ENCODE results near the gene RAD51B.
"Not testable (repeated sequence)": the region's sequence is repeated elsewhere in the genome, so short reads cannot be mapped to it uniquely, and the experiment has no call there.

Gene RAD51B

GRCh38 chr14:68015356-68016254, 196.0 kb downstream of the RAD51B start:
- H3K36me3 ChIP-seq (ENCODE audit: control insufficient read depth in 1 of 2, insufficient read depth in 2 of 2, low read length in 2 of 2), result no peaks in the 10 kb centered on the region
- H3K4me3 ChIP-seq (ENCODE audit: low read depth in 1 of 2, low read length in 2 of 2), result no peak overlapping the region
- H3K4me1 ChIP-seq (ENCODE audit: control insufficient read depth in 1 of 2, insufficient read depth in 2 of 2, low read length in 2 of 2), result peaks cover 15 to 24% of the 10 kb centered on the region in 2 donors
- no peak overlapping the region for H3K9ac ChIP-seq (ENCODE audit: low read depth in 1 of 2, low read length in 2 of 2)
- no peaks in the 10 kb centered on the region for H3K9me3 ChIP-seq (ENCODE audit: control insufficient read depth in 1 of 2, low read length in 2 of 2)
- H3K27ac ChIP-seq (ENCODE audit: low read depth, low read length), result no peak overlapping the region
- no peaks in the 10 kb centered on the region for H3K27me3 ChIP-seq (ENCODE audit: control insufficient read depth in 1 of 2, insufficient read depth in 2 of 2, low read length in 2 of 2)

- Histone ChIP-seq H3K27ac (ENCODE audit: low read depth, low read length) (no peak overlapping the region), H3K9me3 (ENCODE audit: control insufficient read depth in 1 of 2, low read length in 2 of 2) (no peaks in the 10 kb centered on the region), H3K4me3 (ENCODE audit: low read depth in 1 of 2, low read length in 2 of 2) (no peak overlapping the region), H3K4me1 (ENCODE audit: control insufficient read depth in 1 of 2, insufficient read depth in 2 of 2, low read length in 2 of 2) (peaks cover 12 to 16% of the 10 kb centered on the region in 2 donors), H3K9ac (ENCODE audit: low read depth in 1 of 2, low read length in 2 of 2) (no peak overlapping the region), H3K27me3 (ENCODE audit: control insufficient read depth in 1 of 2, insufficient read depth in 2 of 2, low read length in 2 of 2) (no peaks in the 10 kb centered on the region), H3K36me3 (ENCODE audit: control insufficient read depth in 1 of 2, insufficient read depth in 2 of 2, low read length in 2 of 2) (no peaks in the 10 kb centered on the region)
These were observed 196.8 kb downstream of the RAD51B start for GRCh38 chr14:68016255-68016914.

- H3K4me1 ChIP-seq (ENCODE audit: control insufficient read depth in 1 of 2, insufficient read depth in 2 of 2, low read length in 2 of 2), result peaks cover 6 to 10% of the 10 kb centered on the region in 2 donors
- no peak overlapping the region for H3K9ac ChIP-seq (ENCODE audit: low read depth in 1 of 2, low read length in 2 of 2)
- H3K36me3 ChIP-seq (ENCODE audit: control insufficient read depth in 1 of 2, insufficient read depth in 2 of 2, low read length in 2 of 2), result no peaks in the 10 kb centered on the region
- H3K27me3 ChIP-seq (ENCODE audit: control insufficient read depth in 1 of 2, insufficient read depth in 2 of 2, low read length in 2 of 2), result no peaks in the 10 kb centered on the region
- no peak overlapping the region for H3K4me3 ChIP-seq (ENCODE audit: low read depth in 1 of 2, low read length in 2 of 2)
- H3K27ac ChIP-seq (ENCODE audit: low read depth, low read length), result no peak overlapping the region
- H3K9me3 ChIP-seq (ENCODE audit: control insufficient read depth in 1 of 2, low read length in 2 of 2), result no peaks in the 10 kb centered on the region
These were observed 199.0 kb downstream of the RAD51B start for GRCh38 chr14:68018598-68018997.

- H3K9me3 ChIP-seq (ENCODE audit: control insufficient read depth in 1 of 2, low read length in 2 of 2), result no peaks in the 10 kb centered on the region
- H3K9ac ChIP-seq (ENCODE audit: low read depth in 1 of 2, low read length in 2 of 2), result no peak overlapping the region
- no peak overlapping the region for H3K27ac ChIP-seq (ENCODE audit: low read depth, low read length)
- H3K27me3 ChIP-seq (ENCODE audit: control insufficient read depth in 1 of 2, insufficient read depth in 2 of 2, low read length in 2 of 2), result no peaks in the 10 kb centered on the region
- no peak overlapping the region for H3K4me3 ChIP-seq (ENCODE audit: low read depth in 1 of 2, low read length in 2 of 2)
- H3K4me1 ChIP-seq (ENCODE audit: control insufficient read depth in 1 of 2, insufficient read depth in 2 of 2, low read length in 2 of 2), result peaks cover 6 to 10% of the 10 kb centered on the region in 2 donors
- H3K36me3 ChIP-seq (ENCODE audit: control insufficient read depth in 1 of 2, insufficient read depth in 2 of 2, low read length in 2 of 2), result no peaks in the 10 kb centered on the region
These were observed 200.9 kb downstream of the RAD51B start for GRCh38 chr14:68020493-68020892.

- Histone ChIP-seq H3K9me3 (ENCODE audit: control insufficient read depth in 1 of 2, low read length in 2 of 2) (no peaks in the 10 kb centered on the region), H3K36me3 (ENCODE audit: control insufficient read depth in 1 of 2, insufficient read depth in 2 of 2, low read length in 2 of 2) (no peaks in the 10 kb centered on the region), H3K9ac (ENCODE audit: low read depth in 1 of 2, low read length in 2 of 2) (no peak overlapping the region), H3K27ac (ENCODE audit: low read depth, low read length) (no peak overlapping the region), H3K27me3 (ENCODE audit: control insufficient read depth in 1 of 2, insufficient read depth in 2 of 2, low read length in 2 of 2) (no peaks in the 10 kb centered on the region), H3K4me1 (ENCODE audit: control insufficient read depth in 1 of 2, insufficient read depth in 2 of 2, low read length in 2 of 2) (peaks cover 6 to 7% of the 10 kb centered on the region in 2 donors), H3K4me3 (ENCODE audit: low read depth in 1 of 2, low read length in 2 of 2) (no peak overlapping the region)
These were observed 201.6 kb downstream of the RAD51B start for GRCh38 chr14:68020999-68021663.

GRCh38 chr14:68027276-68027675, 207.7 kb downstream of the RAD51B start:
- H3K4me3 ChIP-seq (ENCODE audit: low read depth in 1 of 2, low read length in 2 of 2), result no peak overlapping the region
- H3K36me3 ChIP-seq (ENCODE audit: control insufficient read depth in 1 of 2, insufficient read depth in 2 of 2, low read length in 2 of 2), result no peaks in the 10 kb centered on the region
- no peak overlapping the region for H3K9ac ChIP-seq (ENCODE audit: low read depth in 1 of 2, low read length in 2 of 2)
- no peaks in the 10 kb centered on the region for H3K4me1 ChIP-seq (ENCODE audit: control insufficient read depth in 1 of 2, insufficient read depth in 2 of 2, low read length in 2 of 2)
- no peaks in the 10 kb centered on the region for H3K27me3 ChIP-seq (ENCODE audit: control insufficient read depth in 1 of 2, insufficient read depth in 2 of 2, low read length in 2 of 2)
- H3K27ac ChIP-seq (ENCODE audit: low read depth, low read length), result no peak overlapping the region
- H3K9me3 ChIP-seq (ENCODE audit: control insufficient read depth in 1 of 2, low read length in 2 of 2), result peaks cover 0 to 15% of the 10 kb centered on the region in 2 donors

- H3K4me1 ChIP-seq (ENCODE audit: control insufficient read depth in 1 of 2, insufficient read depth in 2 of 2, low read length in 2 of 2), result peaks cover 0 to 5% of the 10 kb centered on the region in 2 donors
- H3K9me3 ChIP-seq (ENCODE audit: control insufficient read depth in 1 of 2, low read length in 2 of 2), result peaks cover 0 to 15% of the 10 kb centered on the region in 2 donors
- H3K36me3 ChIP-seq (ENCODE audit: control insufficient read depth in 1 of 2, insufficient read depth in 2 of 2, low read length in 2 of 2), result no peaks in the 10 kb centered on the region
- no peak overlapping the region for H3K4me3 ChIP-seq (ENCODE audit: low read depth in 1 of 2, low read length in 2 of 2)
- no peak overlapping the region for H3K9ac ChIP-seq (ENCODE audit: low read depth in 1 of 2, low read length in 2 of 2)
- no peak overlapping the region for H3K27ac ChIP-seq (ENCODE audit: low read depth, low read length)
- no peaks in the 10 kb centered on the region for H3K27me3 ChIP-seq (ENCODE audit: control insufficient read depth in 1 of 2, insufficient read depth in 2 of 2, low read length in 2 of 2)
These were observed 208.5 kb downstream of the RAD51B start for GRCh38 chr14:68028075-68028474.

- not testable (repeated sequence) for H3K4me3 ChIP-seq (ENCODE audit: low read depth in 1 of 2, low read length in 2 of 2); H3K36me3 ChIP-seq (ENCODE audit: control insufficient read depth in 1 of 2, insufficient read depth in 2 of 2, low read length in 2 of 2); H3K9ac ChIP-seq (ENCODE audit: low read depth in 1 of 2, low read length in 2 of 2); H3K27me3 ChIP-seq (ENCODE audit: control insufficient read depth in 1 of 2, insufficient read depth in 2 of 2, low read length in 2 of 2); H3K27ac ChIP-seq (ENCODE audit: low read depth, low read length)
- H3K4me1 ChIP-seq (ENCODE audit: control insufficient read depth in 1 of 2, insufficient read depth in 2 of 2, low read length in 2 of 2), result peaks cover 8 to 13% of the 10 kb centered on the region in 2 donors
- peaks cover 0 to 15% of the 10 kb centered on the region in 2 donors for H3K9me3 ChIP-seq (ENCODE audit: control insufficient read depth in 1 of 2, low read length in 2 of 2)
These were observed 211.4 kb downstream of the RAD51B start for GRCh38 chr14:68031011-68031410.

- no peak overlapping the region for H3K27ac ChIP-seq (ENCODE audit: low read depth, low read length)
- peaks cover 11 to 16% of the 10 kb centered on the region in 2 donors for H3K4me1 ChIP-seq (ENCODE audit: control insufficient read depth in 1 of 2, insufficient read depth in 2 of 2, low read length in 2 of 2)
- no peak overlapping the region for H3K4me3 ChIP-seq (ENCODE audit: low read depth in 1 of 2, low read length in 2 of 2)
- no peaks in the 10 kb centered on the region for H3K36me3 ChIP-seq (ENCODE audit: control insufficient read depth in 1 of 2, insufficient read depth in 2 of 2, low read length in 2 of 2)
- peaks cover 0 to 15% of the 10 kb centered on the region in 2 donors for H3K9me3 ChIP-seq (ENCODE audit: control insufficient read depth in 1 of 2, low read length in 2 of 2)
- no peaks in the 10 kb centered on the region for H3K27me3 ChIP-seq (ENCODE audit: control insufficient read depth in 1 of 2, insufficient read depth in 2 of 2, low read length in 2 of 2)
- no peak overlapping the region for H3K9ac ChIP-seq (ENCODE audit: low read depth in 1 of 2, low read length in 2 of 2)
These were observed 212.6 kb downstream of the RAD51B start for GRCh38 chr14:68032154-68032553.
